Right renal cortex interstitium (tissue), 3 donors: ENCODE measurements around the gene TNFSF12. TPM values are rescaled to one million over a fixed set of nuclear protein-coding genes. Genes with fewer than 3 reads are reported as not detected.
"Not testable (repeated sequence)": the region's sequence is repeated elsewhere in the genome, so short reads cannot be mapped to it uniquely, and the experiment has no call there.

Experiments used
- DNase-seq, 3 donors: peaks; one replicate each; pipeline ENCODE4 v3.0.0-alpha.2; 2013; ENCODE audit warnings: low read depth in 3 of 3, low spot score in 2 of 3
- polyA plus RNA-seq, 3 donors: library from polyadenylated mRNA; unstranded; fragments of 120-200 nt; gene quantifications; one replicate each; pipeline ENCODE4 v1.2.1, GENCODE V29; 2013; ENCODE audit not compliant: insufficient read length in 3 of 3

The TNFSF12 gene
- polyA plus RNA-seq, 3 donors = 21.8 to 24.1 (median 22.3) TPM

DNA sequence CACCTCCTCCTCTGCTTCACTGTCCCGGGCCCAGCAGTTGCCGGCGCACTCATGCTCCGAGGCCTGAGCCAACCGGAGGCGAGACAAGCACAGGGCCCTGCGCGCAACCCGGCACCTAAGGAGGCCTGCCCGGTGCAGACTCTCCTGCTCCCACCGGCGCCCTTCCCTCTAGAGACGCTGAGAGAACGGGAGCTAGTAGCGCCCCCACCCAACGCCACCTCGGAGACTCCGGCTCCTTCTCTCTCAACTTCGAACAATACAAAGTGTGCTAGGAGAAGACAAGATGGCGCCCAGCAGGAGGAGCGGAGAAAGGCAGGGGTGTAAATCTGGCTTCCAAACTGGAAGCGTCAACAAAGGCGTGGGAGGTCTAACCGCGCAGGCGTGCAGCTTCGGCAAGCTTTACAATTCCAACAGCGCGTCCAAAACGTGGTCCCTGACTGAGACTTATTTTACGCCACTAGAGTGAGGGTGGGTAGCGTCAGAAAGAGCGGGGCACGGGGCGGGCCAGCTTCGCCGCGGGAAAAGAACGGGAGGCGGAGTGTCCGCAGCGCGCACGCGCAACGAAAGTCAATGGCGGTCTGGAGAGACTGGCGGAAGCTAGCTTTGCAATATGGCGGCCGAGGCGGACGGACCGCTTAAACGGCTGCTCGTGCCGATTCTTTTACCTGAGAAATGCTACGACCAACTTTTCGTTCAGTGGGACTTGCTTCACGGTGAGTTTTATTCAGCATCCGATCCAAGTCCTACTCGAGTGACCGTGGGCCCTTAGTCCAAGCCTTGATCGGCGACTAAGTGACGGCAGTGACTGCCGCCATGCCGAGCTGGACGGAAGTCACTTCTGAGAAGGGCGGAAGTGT, 34.6 kb downstream of the TNFSF12 start, which contains the start of gene MPDU1:
TSS of gene MPDU1 (plus strand) at position 600 of the 857 bp plus-strand sequence. CDS start at position 611, 11 bp downstream.
- peak; percentile 94 to 98 (median 95) for DNase-seq

DNA sequence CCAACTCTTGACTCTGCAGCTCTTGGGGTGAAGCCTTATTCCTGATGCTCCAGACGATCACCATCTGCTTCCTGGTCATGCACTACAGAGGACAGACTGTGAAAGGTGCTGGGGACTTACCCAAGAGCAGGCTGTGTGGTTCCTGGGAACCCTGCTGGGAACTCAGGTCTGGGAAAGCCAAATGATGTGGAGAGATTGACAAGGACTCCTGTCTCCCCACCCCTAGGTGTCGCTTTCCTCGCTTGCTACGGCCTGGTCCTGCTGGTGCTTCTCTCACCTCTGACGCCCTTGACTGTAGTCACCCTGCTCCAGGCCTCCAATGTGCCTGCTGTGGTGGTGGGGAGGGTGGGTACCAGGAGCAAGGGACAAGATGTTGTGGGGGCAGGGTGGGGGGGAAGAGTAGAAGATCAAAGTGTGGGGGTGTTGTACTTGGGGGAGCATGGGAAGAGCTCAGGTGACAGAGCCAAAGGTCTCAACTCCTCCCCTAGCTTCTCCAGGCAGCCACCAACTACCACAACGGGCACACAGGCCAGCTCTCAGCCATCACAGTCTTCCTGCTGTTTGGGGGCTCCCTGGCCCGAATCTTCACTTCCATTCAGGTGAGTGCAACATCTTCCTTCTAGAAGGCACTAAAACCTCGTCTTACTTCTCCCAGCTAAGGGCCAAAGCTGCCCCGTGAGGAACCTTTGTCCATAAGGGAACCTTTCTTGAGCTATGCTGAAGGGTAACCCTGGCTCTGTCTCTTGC, 38.0 kb downstream of the TNFSF12 start:
- DNase-seq = no peak

GRCh38 chr17:7587420-7588151, 38.7 kb downstream of the TNFSF12 start:
- no peak for DNase-seq

GRCh38 chr17:7588553-7589203, 39.8 kb downstream of the TNFSF12 start:
- DNase-seq = no peak

DNA sequence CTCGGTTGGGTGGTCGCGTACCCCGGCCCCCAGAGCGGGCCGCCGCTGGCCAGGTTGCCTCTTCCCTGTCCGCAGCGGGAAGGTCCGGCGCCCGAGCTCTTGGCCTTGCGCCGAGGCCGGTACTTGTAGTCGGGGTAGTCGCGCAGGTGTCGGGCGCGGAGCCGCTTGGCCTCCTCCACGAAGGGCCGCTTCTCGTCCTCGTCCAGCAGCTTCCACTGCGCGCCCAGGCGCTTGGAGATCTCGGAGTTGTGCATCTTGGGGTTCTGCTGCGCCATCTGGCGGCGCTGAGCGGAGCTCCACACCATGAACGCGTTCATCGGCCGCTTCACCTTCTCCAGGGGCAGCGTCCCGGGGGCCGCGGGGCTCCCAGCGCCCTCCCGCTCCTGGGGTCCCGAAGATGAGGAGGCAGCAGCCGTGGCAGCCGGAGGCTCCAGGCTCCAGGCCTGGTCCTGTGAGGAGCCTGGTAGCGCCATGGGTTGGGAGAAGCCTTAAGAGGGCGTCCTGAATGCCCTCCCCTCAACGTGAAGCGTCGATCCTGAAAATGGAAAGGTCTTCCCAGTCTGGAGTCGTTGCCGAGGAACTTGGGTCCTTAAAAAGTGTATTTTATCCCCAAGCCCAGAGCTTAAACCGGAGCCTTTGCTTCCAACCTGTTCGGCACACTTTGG, 40.5 kb downstream of the TNFSF12 start:
- peak in 2 of 3 donors; percentile 74 to 76 for DNase-seq

GRCh38 chr17:7589891-7590691, 41.2 kb downstream of the TNFSF12 start, which contains the start of gene SOX15:
SOX15 (minus strand) TSS chr17:7590094; CDS start chr17:7589676, 418 bp downstream.
- no peak for DNase-seq

DNA sequence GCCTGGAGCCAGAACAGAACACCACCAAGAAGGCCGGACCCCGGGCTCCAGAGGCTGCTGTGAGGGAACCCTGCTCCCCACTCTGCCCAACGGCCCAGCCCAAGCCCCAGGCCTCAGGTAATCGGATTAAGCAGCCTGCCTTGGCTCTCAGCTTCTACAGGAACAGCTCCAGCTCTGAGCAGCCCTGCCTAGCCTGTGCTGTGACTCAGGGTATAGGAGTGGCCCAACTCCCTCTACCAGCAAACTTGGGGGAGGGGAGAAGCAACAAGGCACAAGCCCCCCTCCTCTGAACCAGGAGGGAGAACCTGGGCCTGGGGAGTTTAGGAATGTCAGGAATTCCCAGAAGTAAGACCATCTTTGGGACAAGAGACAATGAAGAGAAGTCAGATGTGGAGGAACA, 41.9 kb downstream of the TNFSF12 start:
- no peak for DNase-seq

GRCh38 chr17:7591596-7591995, 42.7 kb downstream of the TNFSF12 start:
- no peak for DNase-seq

DNA sequence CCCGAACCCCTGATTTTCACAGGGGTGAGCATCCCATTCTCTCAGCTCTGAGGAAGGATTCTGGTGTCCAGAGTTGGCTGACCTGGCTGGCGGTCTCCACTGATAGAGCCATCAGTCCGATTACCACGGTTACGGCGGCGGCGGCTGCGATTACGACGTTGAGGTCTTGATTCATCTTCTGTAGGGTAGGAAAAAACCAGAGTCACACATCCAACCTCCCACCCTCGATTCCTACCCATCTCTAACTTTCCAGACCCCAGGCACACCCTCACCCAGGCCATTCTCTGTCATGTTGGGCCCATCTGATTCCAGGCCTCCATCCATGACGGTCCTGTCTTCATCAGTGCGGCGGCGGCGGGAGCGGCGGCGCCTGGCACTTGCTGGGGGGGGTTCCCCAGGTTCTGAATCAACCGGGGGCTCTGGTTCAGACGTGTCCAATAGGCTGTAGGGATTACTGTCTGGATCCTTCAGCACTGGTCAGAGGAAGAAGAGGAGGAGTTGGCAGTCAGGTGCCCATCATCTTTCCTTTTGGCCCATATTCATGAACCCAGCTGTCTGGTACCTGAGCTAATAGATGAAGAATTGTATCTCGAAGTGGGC, 43.7 kb downstream of the TNFSF12 start:
- no peak for DNase-seq

GRCh38 chr17:7593296-7593695, 44.4 kb downstream of the TNFSF12 start:
- no peak for DNase-seq

DNA sequence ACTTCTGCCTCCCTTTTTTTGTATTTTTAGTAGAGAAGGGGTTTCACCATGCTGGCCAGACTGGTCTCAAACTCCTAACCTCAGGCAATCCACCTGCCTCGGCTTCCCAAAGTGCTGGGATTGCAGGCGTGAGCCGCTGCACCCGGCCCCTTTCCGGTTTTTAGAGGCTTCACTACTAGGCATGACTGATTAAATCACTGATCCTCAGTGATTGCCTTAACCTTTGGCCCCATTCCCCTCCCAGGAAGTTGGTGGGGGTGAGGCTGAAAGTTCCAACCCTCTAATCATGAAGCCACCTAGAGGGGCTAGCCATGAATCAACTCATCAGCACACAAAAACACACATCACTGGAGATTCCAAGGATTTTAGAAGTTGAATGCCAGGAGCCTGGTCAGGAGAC, 48.7 kb downstream of the TNFSF12 start:
- DNase-seq = not testable (repeated sequence)

DNA sequence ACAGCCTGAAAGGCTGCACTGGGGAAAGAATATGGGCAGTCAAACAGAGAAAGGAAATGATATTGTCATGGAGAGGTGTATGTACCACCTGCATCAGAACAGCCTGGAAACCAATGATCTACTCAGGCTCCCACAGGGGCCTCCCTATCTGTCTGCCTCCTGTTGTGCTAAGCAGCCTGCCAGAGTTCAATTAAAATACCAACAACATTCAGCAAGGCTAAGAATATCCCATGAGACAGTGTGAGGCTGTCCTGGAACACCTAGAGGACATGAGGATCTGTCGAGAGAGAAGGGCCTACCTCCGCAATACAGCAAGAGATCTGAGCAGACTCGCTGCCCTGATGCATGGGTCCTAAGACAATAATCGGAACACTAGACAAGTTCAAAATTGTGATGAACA, 57.4 kb downstream of the TNFSF12 start:
- DNase-seq = no peak

Other genes starting within 250 kb of the TNFSF12 start
- gene EIF5A, start 241.4 kb upstream of the TNFSF12 start, polyA plus RNA-seq = 100 to 1,000 TPM; 280 to 329 (median 326) TPM
- gene GPS2, start 233.7 kb upstream of the TNFSF12 start, polyA plus RNA-seq = 10 to 100 TPM; 85.8 to 96.1 (median 87.8) TPM
- gene NEURL4, start 219.7 kb upstream of the TNFSF12 start, polyA plus RNA-seq = 10 to 100 TPM; 23.4 to 27.7 (median 24.7) TPM
- gene ACAP1, start 212.5 kb upstream of the TNFSF12 start, polyA plus RNA-seq = 1 to 10 TPM; 4.6 to 6.0 (median 5.7) TPM
- gene KCTD11, start 196.9 kb upstream of the TNFSF12 start, polyA plus RNA-seq = 10 to 100 TPM; 11.7 to 12.7 (median 11.7) TPM
- not detected for gene TMEM95, start 193.9 kb upstream of the TNFSF12 start, polyA plus RNA-seq
- gene TNK1, start 168.0 kb upstream of the TNFSF12 start, polyA plus RNA-seq = 1 to 10 TPM; 4.4 to 5.2 (median 4.8) TPM
- 10 to 100 TPM; 24.3 to 30.9 (median 28.6) TPM for gene PLSCR3, start 154.5 kb upstream of the TNFSF12 start, polyA plus RNA-seq
- gene TMEM256, start 145.0 kb upstream of the TNFSF12 start, polyA plus RNA-seq = 10 to 100 TPM; 82.4 to 93.2 (median 86.5) TPM
- 10 to 100 TPM; 16.8 to 18.6 (median 18.2) TPM for gene NLGN2, start 141.2 kb upstream of the TNFSF12 start, polyA plus RNA-seq
- gene SPEM1, start 128.7 kb upstream of the TNFSF12 start, polyA plus RNA-seq = not detected
- gene SPEM2, start 123.4 kb upstream of the TNFSF12 start, polyA plus RNA-seq = not detected
- not detected for gene SPEM3, start 120.2 kb upstream of the TNFSF12 start, polyA plus RNA-seq
- gene TMEM102, start 113.6 kb upstream of the TNFSF12 start, polyA plus RNA-seq = 1 to 10 TPM; 3.6 to 4.4 (median 4.2) TPM
- gene FGF11, start 109.5 kb upstream of the TNFSF12 start, polyA plus RNA-seq = 1 to 10 TPM; 5.5 to 6.8 (median 6.6) TPM
- gene CHRNB1, start 104.0 kb upstream of the TNFSF12 start, polyA plus RNA-seq = 10 to 100 TPM; 10.1 to 11.0 (median 10.9) TPM
- gene ZBTB4, start 69.4 kb upstream of the TNFSF12 start, polyA plus RNA-seq = 10 to 100 TPM; 35.9 to 38.0 (median 37.6) TPM
- gene SLC35G6, start 67.6 kb upstream of the TNFSF12 start, polyA plus RNA-seq = under 1 TPM in 1 of 3 donors, not detected in 2; 0.10 TPM
- gene POLR2A, start 64.7 kb upstream of the TNFSF12 start, polyA plus RNA-seq = 100 to 1,000 TPM; 108 to 118 (median 118) TPM
- 10 to 100 TPM; 11.6 to 15.0 (median 13.4) TPM for gene TNFSF13, start 9.7 kb downstream of the TNFSF12 start, polyA plus RNA-seq
- 10 to 100 TPM; 85.5 to 93.2 (median 91.8) TPM for gene SENP3, start 12.9 kb downstream of the TNFSF12 start, polyA plus RNA-seq
- 10 to 100 TPM; 46.9 to 67.9 (median 57.3) TPM for gene CD68, start 30.6 kb downstream of the TNFSF12 start, polyA plus RNA-seq
- 100 to 1,000 TPM; 125 to 133 (median 125) TPM for gene MPDU1, start 34.8 kb downstream of the TNFSF12 start, polyA plus RNA-seq
- gene SOX15, start 41.0 kb downstream of the TNFSF12 start, polyA plus RNA-seq = 1 to 10 TPM; 2.8 to 3.9 (median 2.9) TPM
- 10 to 100 TPM; 41.4 to 42.8 (median 42.2) TPM for gene FXR2, start 65.8 kb downstream of the TNFSF12 start, polyA plus RNA-seq
- gene SAT2, start 78.8 kb downstream of the TNFSF12 start, polyA plus RNA-seq = 100 to 1,000 TPM; 130 to 152 (median 138) TPM
- gene SHBG, start 81.1 kb downstream of the TNFSF12 start, polyA plus RNA-seq = 1 to 10 TPM; 2.5 to 4.9 (median 3.0) TPM
- 10 to 100 TPM; 15.5 to 20.6 (median 20.4) TPM for gene ATP1B2, start 101.9 kb downstream of the TNFSF12 start, polyA plus RNA-seq
- 10 to 100 TPM; 66.7 to 68.6 (median 67.4) TPM for gene TP53, start 138.4 kb downstream of the TNFSF12 start, polyA plus RNA-seq
- 10 to 100 TPM; 12.8 to 13.6 (median 13.1) TPM for gene WRAP53, start 139.4 kb downstream of the TNFSF12 start, polyA plus RNA-seq
- gene EFNB3, start 156.1 kb downstream of the TNFSF12 start, polyA plus RNA-seq = 10 to 100 TPM; 19.9 to 23.7 (median 23.1) TPM
- under 1 TPM; 0.25 to 0.43 (median 0.25) TPM for gene DNAH2, start 168.7 kb downstream of the TNFSF12 start, polyA plus RNA-seq